Effector memory CD4-positive, alpha-beta T cell (primary cell): ENCODE measurements around the gene NUP160.
"Not testable (repeated sequence)": the region's sequence is repeated elsewhere in the genome, so short reads cannot be mapped to it uniquely, and the experiment has no call there.

Experiments
- DNase-seq, 3 donors: peaks; one replicate each; pipeline ENCODE4 v3.0.0-alpha.2; 2020
- H3K27ac ChIP-seq: 2 replicates; pipeline ENCODE4 v1.7.0; 2013; ENCODE audit warnings: mild to moderate bottlenecking, low read length, moderate library complexity; ENCODE audit not compliant: insufficient read depth, poor library complexity, severe bottlenecking
- H3K27me3 ChIP-seq: replicated peaks from 2 replicates; pipeline ENCODE4 v1.7.0; 2013; ENCODE audit warnings: mild to moderate bottlenecking, low read length; ENCODE audit not compliant: insufficient read depth, control insufficient read depth, poor library complexity, severe bottlenecking
- H3K36me3 ChIP-seq: 2 replicates; pipeline ENCODE4 v1.7.0; 2013; ENCODE audit warnings: mild to moderate bottlenecking, low read length, moderate library complexity; ENCODE audit not compliant: control insufficient read depth, insufficient read depth
- H3K4me1 ChIP-seq: 2 replicates; pipeline ENCODE4 v1.7.0; 2013; ENCODE audit warnings: low read length, mild to moderate bottlenecking; ENCODE audit not compliant: control insufficient read depth, insufficient read depth, poor library complexity, severe bottlenecking
- H3K4me3 ChIP-seq: 2 replicates; pipeline ENCODE4 v1.7.0; 2013; ENCODE audit warnings: low read length, low read depth, mild to moderate bottlenecking; ENCODE audit not compliant: insufficient read depth, poor library complexity, severe bottlenecking
- H3K9me3 ChIP-seq: 2 replicates; pipeline ENCODE4 v1.7.0; 2013; ENCODE audit warnings: mild to moderate bottlenecking, low read length, moderate library complexity; ENCODE audit not compliant: control insufficient read depth

Gene NUP160

GRCh38 chr11:47881145-47881544 is 33.0 kb upstream of the NUP160 start:
- H3K9me3 ChIP-seq, result no peaks in the 10 kb centered on the region
- peaks cover 12% of the 10 kb centered on the region for H3K4me1 ChIP-seq
- no peaks in the 10 kb centered on the region for H3K27me3 ChIP-seq
- H3K27ac ChIP-seq, result no peak overlapping the region
- H3K4me3 ChIP-seq, result no peak overlapping the region
- no peaks in the 10 kb centered on the region for H3K36me3 ChIP-seq
- DNase-seq, result no peak

- no peaks in the 10 kb centered on the region for H3K9me3 ChIP-seq
- H3K4me3 ChIP-seq, result no peak overlapping the region
- H3K27ac ChIP-seq, result no peak overlapping the region
- no peak for DNase-seq
- no peaks in the 10 kb centered on the region for H3K36me3 ChIP-seq
- H3K27me3 ChIP-seq, result no peaks in the 10 kb centered on the region
- H3K4me1 ChIP-seq, result peaks cover 1% of the 10 kb centered on the region
These were observed 31.4 kb upstream of the NUP160 start for GRCh38 chr11:47879259-47880158.

- H3K36me3 ChIP-seq, DNase-seq, H3K9me3 ChIP-seq, H3K4me1 ChIP-seq, H3K27me3 ChIP-seq, H3K27ac ChIP-seq, H3K4me3 ChIP-seq: not testable (repeated sequence)
These were observed 27.7 kb upstream of the NUP160 start for GRCh38 chr11:47875858-47876257.

- DNase-seq, result no peak
- Histone ChIP-seq H3K36me3 (no peaks in the 10 kb centered on the region), H3K27me3 (no peaks in the 10 kb centered on the region), H3K4me1 (no peaks in the 10 kb centered on the region), H3K27ac (no peak overlapping the region), H3K4me3 (no peak overlapping the region), H3K9me3 (no peaks in the 10 kb centered on the region)
These were observed 22.3 kb upstream of the NUP160 start for GRCh38 chr11:47870404-47870803.

- Histone ChIP-seq H3K9me3 (no peaks in the 10 kb centered on the region), H3K27me3 (no peaks in the 10 kb centered on the region), H3K27ac (no peak overlapping the region), H3K4me1 (no peaks in the 10 kb centered on the region), H3K36me3 (no peaks in the 10 kb centered on the region), H3K4me3 (no peak overlapping the region)
- no peak for DNase-seq
These were observed 21.6 kb upstream of the NUP160 start for GRCh38 chr11:47869544-47870393.

GRCh38 chr11:47867823-47868222 is 19.7 kb upstream of the NUP160 start:
- DNase-seq, result no peak
- H3K4me1 ChIP-seq, result peaks cover 6% of the 10 kb centered on the region

GRCh38 chr11:47866892-47867291 is 18.7 kb upstream of the NUP160 start:
- H3K4me1 ChIP-seq, result peaks cover 15% of the 10 kb centered on the region
- H3K27me3 ChIP-seq, H3K9me3 ChIP-seq, DNase-seq, H3K36me3 ChIP-seq, H3K4me3 ChIP-seq, H3K27ac ChIP-seq: not testable (repeated sequence)

More at GRCh38 chr11:47867823-47868222, 19.7 kb upstream of the NUP160 start:
- Histone ChIP-seq H3K4me3 (no peak overlapping the region), H3K27ac (no peak overlapping the region), H3K9me3 (no peaks in the 10 kb centered on the region), H3K27me3 (no peaks in the 10 kb centered on the region), H3K36me3 (no peaks in the 10 kb centered on the region)

GRCh38 chr11:47864901-47865300 is 16.8 kb upstream of the NUP160 start:
- no peak for DNase-seq
- no peaks in the 10 kb centered on the region for H3K27me3 ChIP-seq
- no peaks in the 10 kb centered on the region for H3K36me3 ChIP-seq
- H3K4me3 ChIP-seq, result no peak overlapping the region
- H3K9me3 ChIP-seq, result no peaks in the 10 kb centered on the region
- H3K4me1 ChIP-seq, result peaks cover 20% of the 10 kb centered on the region
- H3K27ac ChIP-seq, result no peak overlapping the region

GRCh38 chr11:47863898-47864430 is 15.8 kb upstream of the NUP160 start:
- no peak overlapping the region for H3K4me3 ChIP-seq
- no peak for DNase-seq
- H3K4me1 ChIP-seq, result peaks cover 25% of the 10 kb centered on the region
- no peak overlapping the region for H3K27ac ChIP-seq
- H3K36me3 ChIP-seq, result no peaks in the 10 kb centered on the region
- no peaks in the 10 kb centered on the region for H3K27me3 ChIP-seq
- no peaks in the 10 kb centered on the region for H3K9me3 ChIP-seq
